K562 (cell line): Measurements from ENCODE around the gene SLMAP. TPM values are rescaled to one million over a fixed set of nuclear protein-coding genes. Genes with fewer than 3 reads are reported as not detected.

Source experiments
- ATAC-seq: fragments of 200-7000 bp; cut with Tn5 transposase; 3 replicates; pipeline ENCODE4 v1.9.1; 2020; ENCODE audit warnings: moderate library complexity
- BruUV-seq: library from RNA; stranded (reverse); fragments of 400-500 nt; replicated peaks from 2 replicates; lab custom pipeline; 2021; lab: Mats Ljungman, UMichigan
- CTCF ChIA-PET: fragments of 300-600 bp; formaldehyde crosslinking; extraction: SDS; loops from one replicate; lab custom pipeline; 2021; ENCODE audit warnings: low intra/inter-chr PET ratio; lab: Yijun Ruan, JAX
- POLR2A ChIA-PET: fragments of 300-600, 350-650 bp; sonication (Branson Sonifier 250); formaldehyde crosslinking; extraction: SDS; loops from one replicate; lab custom pipeline; 2021; ENCODE audit warnings: antibody characterized with exemption, inconsistent platforms; lab: Yijun Ruan, JAX
- DNase-seq, 4 experiments: peaks; one replicate each; pipeline versions ENCODE4 v3.0.0 to v3.0.0-alpha.2; 2011 to 2018; ENCODE audit warnings: low spot score in 3 of 4, mixed read lengths in 3 of 4; ENCODE audit errors: extremely low read depth in 1 of 4
- FAIRE-seq: peaks from 2 replicates; lab custom pipeline; 2011; peaks lifted over from hg19 to GRCh38; lab: Jason Lieb, UNC
- H2AFZ ChIP-seq: 2 replicates; pipeline ENCODE4 v1.6.0; 2011; ENCODE audit warnings: low read depth, low read length, control low read depth, inconsistent platforms
- H3K27ac ChIP-seq: fragments of 200-600 bp; 3 replicates; pipeline ENCODE4 v1.8.0; 2011; ENCODE audit warnings: low read depth, mild to moderate bottlenecking, control low read depth, inconsistent platforms, low read length, moderate library complexity, mixed read lengths; ENCODE audit errors: extremely low read depth
- H3K27me3 ChIP-seq, 2 experiments: fragments of 300-600 bp in 1 of 2; 2 replicates in 1 of 2; 3 replicates in 1 of 2; pipeline versions ENCODE4 v1.6.0 to v1.8.0; 2011; ENCODE audit warnings: inconsistent platforms in 2 of 2, low read length in 2 of 2, mild to moderate bottlenecking in 1 of 2, mixed read lengths in 1 of 2, moderate library complexity in 1 of 2; ENCODE audit not compliant: control insufficient read depth in 2 of 2, insufficient read depth in 2 of 2
- H3K36me3 ChIP-seq: fragments of 300-600 bp; 3 replicates; pipeline ENCODE4 v1.8.0; 2011; ENCODE audit warnings: mild to moderate bottlenecking, low read length, inconsistent platforms; ENCODE audit not compliant: control insufficient read depth, insufficient read depth
- H3K4me1 ChIP-seq, 2 experiments: fragments of 200-600 bp in 1 of 2; replicated peaks in 1 of 2; 2 replicates in 1 of 2; 3 replicates in 1 of 2; pipeline versions ENCODE4 v1.5.1 to v1.8.0; 2011; ENCODE audit warnings: inconsistent platforms in 2 of 2, low read length in 2 of 2, mild to moderate bottlenecking in 1 of 2, mixed read lengths in 1 of 2, moderate library complexity in 1 of 2; ENCODE audit not compliant: control insufficient read depth in 2 of 2, insufficient read depth in 2 of 2
- H3K4me2 ChIP-seq: 2 replicates; pipeline ENCODE4 v1.6.1; 2011; ENCODE audit warnings: low read length, control low read depth, inconsistent platforms, mixed read lengths; ENCODE audit not compliant: insufficient read depth
- H3K4me3 ChIP-seq: fragments of 200-600 bp; sonication (generic), shearing (Covaris generic); 2 replicates; pipeline ENCODE4 v1.5.1; 2016; ENCODE audit warnings: control low read depth, inconsistent platforms
- H3K79me2 ChIP-seq: fragments of 200-600 bp; 3 replicates; pipeline ENCODE4 v1.8.0; 2011; ENCODE audit warnings: low read length, inconsistent platforms; ENCODE audit not compliant: control insufficient read depth, insufficient read depth
- H3K9ac ChIP-seq, 2 experiments: 2 replicates each; pipeline versions ENCODE4 v1.6.0 to v1.6.1; 2011; ENCODE audit warnings: low read depth in 2 of 2, low read length in 2 of 2, control low read depth in 1 of 2, inconsistent platforms in 1 of 2, mild to moderate bottlenecking in 1 of 2, mixed read lengths in 1 of 2; ENCODE audit not compliant: insufficient read depth in 1 of 2
- H3K9me1 ChIP-seq: one replicate; pipeline ENCODE4 v1.6.0; 2011; ENCODE audit warnings: inconsistent platforms, mild to moderate bottlenecking, low read length, moderate library complexity; ENCODE audit not compliant: control insufficient read depth, insufficient read depth
- H3K9me3 ChIP-seq: replicated peaks from 2 replicates; pipeline ENCODE4 v1.5.1; 2011; ENCODE audit warnings: low read depth, low read length, inconsistent platforms; ENCODE audit not compliant: control insufficient read depth, insufficient read depth
- H4K20me1 ChIP-seq: replicated peaks from 2 replicates; pipeline ENCODE4 v1.6.1; 2011; ENCODE audit warnings: low read length, inconsistent platforms, mixed read lengths; ENCODE audit not compliant: control insufficient read depth, insufficient read depth
- C11orf30 ChIP-seq: fragments of 450-650 bp; IDR thresholded peaks from 2 replicates; pipeline ENCODE4 v1.6.1; 2016; ENCODE audit warnings: low read depth, mild to moderate bottlenecking
- ESRRA ChIP-seq: fragments of 450-650 bp; IDR thresholded peaks from 2 replicates; pipeline ENCODE4 v1.6.1; 2014; ENCODE audit warnings: low read depth, mild to moderate bottlenecking, moderate library complexity, borderline replicate concordance
- MAFF ChIP-seq: IDR thresholded peaks from 2 replicates; pipeline ENCODE4 v1.6.1; 2012; ENCODE audit warnings: low read length, improper control_type of control experiment
- MAFG ChIP-seq: fragments of 450-650 bp; conservative IDR thresholded peaks from 2 replicates; pipeline ENCODE4 v1.6.1; 2016; ENCODE audit warnings: missing genetic modification characterization, missing compliant biosample characterization
- MAFK ChIP-seq: IDR thresholded peaks from 2 replicates; pipeline ENCODE4 v1.6.1; 2011; ENCODE audit warnings: low read length, improper control_type of control experiment
- MEIS2 ChIP-seq: fragments of 450-650 bp; IDR thresholded peaks from 2 replicates; pipeline ENCODE4 v1.6.1; 2014; ENCODE audit warnings: mild to moderate bottlenecking; ENCODE audit not compliant: partially characterized antibody
- NCOA6 ChIP-seq: fragments of 450-650 bp; IDR thresholded peaks from 2 replicates; pipeline ENCODE4 v1.6.1; 2017; ENCODE audit warnings: mild to moderate bottlenecking
- NR2C2 ChIP-seq, 2 experiments: fragments of 200-800 bp in 1 of 2; sonication (Bioruptor generic) in 1 of 2; sonication (generic) in 1 of 2; formaldehyde crosslinking in 1 of 2; IDR thresholded peaks; 2 replicates each; pipeline versions ENCODE4 v1.6.1 to v1.8.0; 2016 to 2022; ENCODE audit warnings: mild to moderate bottlenecking in 1 of 2, missing compliant biosample characterization in 1 of 2, missing genetic modification characterization in 1 of 2, missing genetic modification reagents in 1 of 2
- PBX2 ChIP-seq, 2 experiments: IDR thresholded peaks in 1 of 2; conservative IDR thresholded peaks in 1 of 2; 2 replicates each; pipeline ENCODE4 v1.6.1; 2016; ENCODE audit warnings: low read depth in 2 of 2, mild to moderate bottlenecking in 1 of 2, missing compliant biosample characterization in 1 of 2, missing genetic modification characterization in 1 of 2, moderate library complexity in 1 of 2
- PPARD ChIP-seq: fragments of 250-450 bp; sonication (Bioruptor Pico); IDR thresholded peaks from 2 replicates; pipeline ENCODE4 v1.8.0; 2022; ENCODE audit warnings: inconsistent platforms, mild to moderate bottlenecking, moderate library complexity
- THRAP3 ChIP-seq: fragments of 450-650 bp; IDR thresholded peaks from 2 replicates; pipeline ENCODE4 v1.6.1; 2016; ENCODE audit warnings: mild to moderate bottlenecking, inconsistent platforms, borderline replicate concordance
- ZNF316 ChIP-seq: fragments of 450-650 bp; IDR thresholded peaks from 2 replicates; pipeline ENCODE4 v1.6.1; 2016
- ZNF644 ChIP-seq: fragments of 200-800 bp; sonication (Bioruptor generic); IDR thresholded peaks from 2 replicates; pipeline ENCODE4 v1.6.1; 2016; ENCODE audit warnings: low read depth, missing genetic modification characterization, missing compliant biosample characterization
- ZNF717 ChIP-seq: fragments of 250-450 bp; sonication (Bioruptor Pico); IDR thresholded peaks from 2 replicates; pipeline ENCODE4 v1.5.0; 2021
- WGBS: fragments of 100-300 bp; shearing (Covaris generic); methylation state at CpG from one replicate; pipeline ENCODE4 v1.1.6; 2016; ENCODE audit warnings: low coverage, mixed read lengths; ENCODE audit not compliant: insufficient coverage; ENCODE audit errors: missing lambda C conversion rate; 5-methylcytosine and 5-hydroxymethylcytosine counted together
- in situ Hi-C: fragments of 300-500 bp; cut with MboI; formaldehyde crosslinking; loops from 4 replicates; pipeline ENCODE4 v1.15.0; 2018; ENCODE audit warnings: inconsistent platforms, mixed read lengths
- intact Hi-C: fragments of 100-400 bp; cut with micrococcal nuclease; formaldehyde crosslinking; loops from 2 replicates; pipeline ENCODE4 v1.14.2; 2022
- polyA plus RNA-seq, 8 experiments: library from polyadenylated mRNA; depleted of rRNA in 4 of 8; stranded (reverse) in 5 of 8; unstranded in 3 of 8; fragments of >200 nt; fragmentation: Nextera tagmentation in 2 of 8; fragmentation: Illumina TruSeq in 1 of 8; extraction: Ambion mirVana in 2 of 8; extraction: Trizol in 1 of 8; gene quantifications; 2 replicates each; pipeline versions ENCODE4 v1.2.1 to v1.2.3, GENCODE V29; 2011 to 2014; ENCODE audit warnings: inconsistent platforms in 1 of 8, missing spikeins in 1 of 8
- total RNA-seq, 7 experiments: library from RNA; depleted of rRNA in 6 of 7; stranded (reverse); fragments of >200 nt in 6 of 7; fragmentation: Illumina TruSeq in 2 of 7; extraction: Trizol in 2 of 7; gene quantifications; 2 replicates each; pipeline versions ENCODE4 v1.2.1 to v1.2.3, GENCODE V29; 2011 to 2021; ENCODE audit warnings: low replicate concordance in 1 of 7

Gene SLMAP
- total and polyA plus RNA-seq, 9 of the 15 experiments (the other 6 are each of a cell fraction or from before 2014, with no cell fraction given) = 12.1 to 50.7 (median 28.3) TPM

DNA sequence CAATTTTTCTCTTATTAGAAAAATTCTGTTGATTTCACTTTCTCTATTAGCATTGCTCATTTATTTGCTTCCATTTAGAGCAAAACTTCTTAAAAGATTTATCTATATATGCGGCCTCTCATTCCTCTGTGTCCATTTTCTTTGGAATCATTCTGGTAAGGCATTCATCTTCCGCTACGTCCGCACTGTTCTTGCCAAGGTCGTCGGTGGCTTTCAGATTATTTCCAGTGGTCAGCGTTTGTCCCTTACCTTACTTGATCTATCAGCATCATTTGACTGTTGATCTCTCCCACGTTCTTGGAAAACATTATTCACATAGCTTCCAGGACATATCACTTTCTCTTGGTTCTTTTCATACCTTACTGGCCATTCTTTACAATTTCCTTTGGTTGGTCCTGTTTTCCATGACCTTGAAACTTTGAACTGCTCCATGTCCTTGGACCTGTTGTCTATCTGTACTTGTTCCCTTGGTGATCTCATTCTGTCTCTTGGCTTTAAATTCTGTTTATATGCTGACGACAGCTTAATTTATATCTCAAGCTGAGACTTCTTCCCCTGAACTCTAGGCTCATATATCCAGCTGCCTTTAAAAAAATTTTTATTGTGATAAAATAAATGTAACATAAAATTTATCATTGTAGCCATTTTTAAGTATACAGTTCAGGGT, 54.5 kb downstream of the SLMAP start:
- peaks cover 8 to 12% of the 10 kb centered on the region in 2 experiments; a peak in 4 of 5 replicates for H3K4me1 ChIP-seq
- H2AFZ ChIP-seq = no peak overlapping the region
- H3K27me3 ChIP-seq = no peaks in the 10 kb centered on the region
- ATAC-seq (no peak), FAIRE-seq (no peak), DNase-seq (no peak)
- intact Hi-C loops (no loop called here), in situ Hi-C loops (no loop called here)
- H3K27ac ChIP-seq = no peak overlapping the region
- CTCF ChIA-PET = no interaction called here
- H3K4me2 ChIP-seq = no peak overlapping the region
- H3K4me3 ChIP-seq = no peak overlapping the region
- POLR2A ChIA-PET = interaction anchor here (1.2 kb wide), 1 partner anchor 13 kb away, joined by 4 read pairs; no protein-coding TSS in a partner anchor
- H3K36me3 ChIP-seq = no peaks in the 10 kb centered on the region
- H3K9ac ChIP-seq = no peak overlapping the region
- no peaks in the 10 kb centered on the region for H3K9me3 ChIP-seq
- TF ChIP-seq ZNF316 = peak; percentile 85
- TF ChIP-seq THRAP3 = no peak
- TF ChIP-seq MAFK = peak; percentile 79
- no peak for TF ChIP-seq PPARD
- no peak for TF ChIP-seq PBX2 (CRISPR knock-in tag; IDR thresholded peaks at IDR 0.05; ENCODE audit: low read depth)
- TF ChIP-seq PBX2 (tag; conservative IDR thresholded peaks at IDR 0.05; ENCODE audit: low read depth) = peak; percentile 64; the same call in 1 of the 2 replicates
- peak; percentile 63 for TF ChIP-seq MAFG
- no peak for TF ChIP-seq NR2C2 (CRISPR knock-in tag; IDR thresholded peaks at IDR 0.05)
- 0 out of 2 replicates have a peak, but pooled peaks have one; percentile 13 for TF ChIP-seq NR2C2 (tag; IDR thresholded peaks at IDR 0.05)
- TF ChIP-seq ZNF717 = no peak
- no peak for TF ChIP-seq ZNF644 (tag)
- TF ChIP-seq NCOA6 = no peak
- peak; percentile 73 for TF ChIP-seq MAFF
- TF ChIP-seq ESRRA = peak; percentile 41; the same call in 1 of the 2 replicates
- peak; percentile 76 for TF ChIP-seq C11orf30
- peak; percentile 37 for TF ChIP-seq MEIS2
- H3K79me2 ChIP-seq = peaks cover 93% of the 10 kb centered on the region
- WGBS = 52% methylated on average over 9 of the region's 9 CpGs
- H3K9me1 ChIP-seq = no peaks in the 10 kb centered on the region
- peaks cover 8% of the 10 kb centered on the region; the same call in 1 of the 2 replicates for H4K20me1 ChIP-seq
- no TSS peak for BruUV-seq
